NCI-H146 treated with DMSO at 0.1 percent for 48 hours (cell line): ENCODE data around the gene FBXW11.

Experiments
- DNase-seq: peaks from one replicate; lab custom pipeline; 2025; ENCODE audit not compliant: unreplicated experiment; lab: John Stamatoyannopoulos, UW

The FBXW11 gene

GRCh38 chr5:171874234-171874633 lies 132.2 kb downstream of the FBXW11 start:
- no peak for DNase-seq

- DNase-seq: no peak
These were observed 133.8 kb downstream of the FBXW11 start for GRCh38 chr5:171872666-171873065.

GRCh38 chr5:171871711-171872110 lies 134.7 kb downstream of the FBXW11 start:
- no peak for DNase-seq

GRCh38 chr5:171869956-171870355 lies 136.5 kb downstream of the FBXW11 start:
- no peak for DNase-seq

DNA sequence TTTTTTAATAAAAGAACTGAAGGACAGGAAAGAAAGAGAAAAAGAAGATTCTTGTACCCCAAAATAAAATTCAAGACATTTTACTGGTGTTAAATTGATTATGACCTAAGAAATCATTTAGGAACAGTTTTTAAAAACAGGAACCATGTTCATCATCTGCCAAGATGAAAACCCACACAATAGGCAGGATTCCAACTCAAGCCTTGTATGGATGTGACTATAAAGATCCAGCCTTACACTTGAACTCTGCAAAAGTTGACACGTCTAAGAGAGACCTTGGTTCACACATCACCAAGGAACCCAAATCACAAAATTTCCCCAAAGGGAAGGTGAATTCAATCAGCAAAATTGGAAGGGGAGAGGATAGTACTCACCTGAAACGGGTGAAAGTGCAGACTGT lies 138.2 kb downstream of the FBXW11 start:
- DNase-seq: no peak

- DNase-seq: no peak
These were observed 138.7 kb downstream of the FBXW11 start for GRCh38 chr5:171867786-171868185.

- DNase-seq: no peak
These were observed 141.0 kb downstream of the FBXW11 start for GRCh38 chr5:171865471-171865870.

DNA sequence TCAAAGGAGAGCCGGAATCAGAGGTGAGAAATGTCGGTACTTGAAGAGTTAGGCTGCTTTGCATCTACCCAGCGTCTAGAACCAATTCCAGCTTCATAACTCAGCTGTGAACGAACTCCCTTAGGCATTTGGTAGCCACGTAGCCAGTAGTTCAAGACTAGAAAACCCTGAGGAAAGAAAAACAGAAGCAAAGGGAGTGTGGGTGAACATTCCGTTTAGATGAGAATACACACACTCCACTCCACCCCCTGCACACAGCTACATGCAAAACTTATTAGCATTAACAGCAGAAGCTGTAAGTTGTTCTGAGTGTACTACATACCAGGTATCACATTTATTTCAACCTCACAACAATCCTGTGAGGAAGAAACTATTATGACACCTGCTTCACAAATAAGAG lies 142.5 kb downstream of the FBXW11 start:
- no peak for DNase-seq

DNA sequence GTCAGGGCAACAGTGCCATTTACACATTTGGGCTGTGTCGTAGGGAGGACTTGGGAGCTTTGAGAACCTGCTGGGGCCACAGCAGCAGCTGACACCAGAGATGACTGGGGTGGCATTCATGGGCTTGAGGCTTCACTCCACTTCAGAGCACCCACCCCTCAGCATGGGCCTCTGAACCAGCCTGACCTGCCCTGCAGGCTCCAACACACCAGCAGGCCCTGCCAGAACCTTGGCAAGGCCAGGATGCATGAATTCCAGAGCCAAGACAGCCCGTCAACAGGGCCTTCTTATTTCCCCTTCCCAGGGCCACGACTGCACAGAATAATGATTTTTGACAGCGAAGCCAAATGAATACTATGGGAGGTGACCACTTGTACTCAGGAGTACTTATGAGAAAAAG lies 143.8 kb downstream of the FBXW11 start:
- no peak for DNase-seq

GRCh38 chr5:171861381-171861780 lies 145.1 kb downstream of the FBXW11 start:
- no peak for DNase-seq

DNA sequence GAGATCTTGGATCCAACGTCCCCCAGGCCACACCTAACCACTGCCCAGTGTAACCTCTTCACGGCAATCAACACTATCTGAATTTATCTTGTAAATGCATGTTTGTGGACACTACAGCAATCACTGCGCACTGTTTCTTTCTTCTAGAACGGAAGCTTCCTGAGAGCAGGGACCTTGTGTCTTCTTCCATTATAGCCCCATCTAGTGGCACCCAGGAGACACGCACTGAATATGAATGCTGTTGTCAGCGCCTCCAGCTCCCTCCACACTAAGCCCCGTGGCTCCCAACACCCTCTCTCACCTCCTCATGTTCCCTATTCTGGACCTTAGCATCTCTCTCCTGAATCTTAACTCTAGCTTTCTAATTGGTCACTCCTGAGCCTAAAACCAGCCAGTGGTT lies 148.1 kb downstream of the FBXW11 start:
- DNase-seq: no peak

GRCh38 chr5:171857489-171857876 lies 149.0 kb downstream of the FBXW11 start:
- DNase-seq: no peak

DNA sequence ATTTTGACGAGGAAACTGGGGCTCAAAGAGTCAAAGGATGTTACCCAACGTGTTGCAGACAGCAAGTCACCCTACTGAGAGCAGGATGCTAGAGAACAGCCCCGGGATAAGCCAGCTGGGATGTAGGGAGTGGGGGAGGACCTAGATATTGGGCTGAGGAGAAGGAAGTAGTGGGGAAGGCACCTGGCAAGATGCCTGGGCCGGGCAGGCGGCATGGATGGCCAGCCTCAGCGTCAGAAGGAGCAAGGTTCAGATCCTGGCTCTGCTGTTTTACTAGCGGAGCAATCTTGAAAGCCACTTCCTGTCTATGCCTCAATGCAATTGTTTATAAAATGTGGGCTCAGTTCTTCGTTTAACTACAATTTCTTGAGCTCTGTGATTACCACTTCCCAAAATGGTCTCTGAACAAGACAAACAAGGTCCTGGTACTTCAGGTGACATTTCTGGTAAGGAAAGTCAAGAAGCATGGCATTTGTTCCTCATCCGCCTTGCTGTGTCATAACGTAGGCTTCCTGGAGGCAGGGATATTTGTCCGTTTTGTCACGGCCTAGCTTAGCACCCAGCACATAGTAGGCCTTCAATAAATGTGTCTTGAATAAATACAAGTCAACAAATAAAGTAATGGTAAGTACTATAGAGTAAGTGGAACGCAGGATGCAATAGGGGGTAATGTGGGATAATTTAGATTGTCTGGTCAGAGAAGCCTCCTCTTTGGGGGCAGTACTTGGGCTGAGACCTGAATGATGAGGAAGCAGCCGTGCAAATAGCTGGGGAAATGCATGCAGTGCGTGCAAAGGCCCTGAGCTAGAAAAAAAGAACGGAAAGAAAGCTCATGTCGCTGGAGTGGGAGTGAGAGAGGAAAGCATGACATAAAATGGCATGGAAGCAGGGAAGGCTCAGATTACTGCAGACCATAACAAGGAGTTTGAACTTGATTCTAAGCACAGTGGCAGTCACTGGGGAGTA lies 150.4 kb downstream of the FBXW11 start:
- DNase-seq: no peak

DNA sequence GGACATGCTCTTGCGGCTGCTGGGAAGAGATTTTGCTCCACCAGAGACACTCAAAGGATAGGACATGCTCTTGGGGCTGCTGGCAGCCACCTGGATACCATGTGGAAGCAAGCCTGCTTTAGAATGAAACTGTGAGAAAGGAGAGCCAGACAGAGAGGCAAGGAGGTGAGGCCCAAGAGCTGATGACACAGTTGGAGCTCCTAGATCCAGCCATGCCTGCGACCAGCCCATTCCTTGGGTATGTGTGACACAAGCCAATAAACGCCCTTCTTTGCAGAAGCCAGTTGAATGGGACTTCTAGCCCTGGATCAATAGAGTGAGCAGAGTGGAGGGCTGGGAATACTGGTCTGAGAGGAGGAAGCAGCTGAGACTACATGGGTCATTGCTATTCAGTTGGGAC lies 151.2 kb downstream of the FBXW11 start:
- DNase-seq: no peak

GRCh38 chr5:171852255-171852681 lies 154.2 kb downstream of the FBXW11 start:
- no peak for DNase-seq

- DNase-seq: no peak
These were observed 155.2 kb downstream of the FBXW11 start for GRCh38 chr5:171851251-171851650.

GRCh38 chr5:171850324-171850947 lies 156.0 kb downstream of the FBXW11 start:
- DNase-seq: no peak

- DNase-seq: no peak
These were observed 156.7 kb downstream of the FBXW11 start for GRCh38 chr5:171849585-171850323.

DNA sequence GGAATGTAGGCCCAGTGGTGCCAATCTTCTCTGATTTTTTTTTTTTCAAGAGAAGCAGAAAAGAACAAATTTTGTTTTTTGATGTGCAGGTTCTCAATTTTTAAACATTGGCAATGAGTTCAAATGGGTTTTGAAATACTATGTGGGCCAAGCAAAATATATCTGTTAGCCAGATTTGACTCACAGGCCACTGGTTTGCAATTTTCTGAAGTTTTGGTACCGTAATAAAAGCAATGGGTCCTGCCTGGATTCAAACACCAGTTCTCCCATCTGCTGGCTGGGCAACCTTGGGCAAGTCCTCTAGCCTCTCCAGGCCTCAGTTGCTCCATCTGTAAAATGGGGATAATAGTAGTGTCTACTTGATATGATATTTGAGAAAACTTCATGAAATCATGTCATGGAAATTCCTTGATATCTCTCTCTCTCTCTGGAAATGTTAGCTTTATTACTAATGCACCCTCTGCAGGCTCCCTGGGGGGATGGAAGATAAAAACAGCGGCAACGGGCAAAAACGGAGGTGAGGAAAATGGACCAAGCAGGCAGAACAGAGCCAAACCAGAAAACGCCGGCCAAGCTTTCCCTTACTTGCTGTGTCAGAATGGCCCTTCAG lies 157.4 kb downstream of the FBXW11 start:
- no peak for DNase-seq

DNA sequence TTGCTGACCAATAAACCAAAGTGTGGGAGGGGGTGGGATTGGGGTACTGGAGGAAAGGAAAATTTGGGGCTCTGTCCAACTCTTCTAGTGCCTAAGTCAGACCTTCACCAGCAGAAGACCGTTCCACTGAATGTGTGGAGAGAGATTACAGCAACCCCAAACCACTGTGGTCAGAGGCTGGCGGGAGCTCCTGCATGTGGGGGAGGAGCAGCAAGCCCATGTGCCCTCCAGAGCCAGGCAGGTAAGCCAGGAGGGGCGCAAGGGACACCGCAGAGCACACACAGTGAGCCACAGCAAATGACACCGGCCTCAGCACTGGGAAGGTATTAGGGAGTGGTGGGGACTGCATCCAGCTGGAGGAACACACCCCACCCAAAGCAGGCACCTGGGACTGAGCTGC lies 158.0 kb downstream of the FBXW11 start:
- no peak for DNase-seq

GRCh38 chr5:171848006-171848405 lies 158.4 kb downstream of the FBXW11 start:
- DNase-seq: no peak
